HFFc6 (cell line): Measurements from ENCODE around the gene DOCK2. TPM values are rescaled to one million over a fixed set of nuclear protein-coding genes. Genes with fewer than 3 reads are reported as not detected.
A peak's percentile ranks its signal among the peaks of the same experiment; 100 is the strongest.

Experiments used
- DNase-seq: peaks from one replicate; pipeline ENCODE4 v3.0.0-alpha.2; 2018
- H3K27ac Mint-ChIP-seq: 2 replicates; pipeline ENCODE4 v1.8.0; 2020; ENCODE audit warnings: mild to moderate bottlenecking, mixed read lengths
- H3K27me3 Mint-ChIP-seq: 2 replicates; pipeline ENCODE4 v1.8.0; 2021; ENCODE audit warnings: mild to moderate bottlenecking, moderate library complexity, mixed read lengths; ENCODE audit not compliant: insufficient read depth
- H3K36me3 Mint-ChIP-seq: 2 replicates; pipeline ENCODE4 v1.8.0; 2021; ENCODE audit warnings: low read depth, mixed read lengths
- H3K4me1 Mint-ChIP-seq: 2 replicates; pipeline ENCODE4 v1.8.0; 2020; ENCODE audit warnings: low read depth, mixed read lengths
- H3K4me3 Mint-ChIP-seq: 2 replicates; pipeline ENCODE4 v1.8.0; 2020; ENCODE audit warnings: mild to moderate bottlenecking, moderate library complexity, mixed read lengths
- H3K9me3 Mint-ChIP-seq: 2 replicates; pipeline ENCODE4 v1.8.0; 2020; ENCODE audit warnings: mild to moderate bottlenecking, mixed read lengths
- total RNA-seq, 6 experiments: library from RNA; stranded (reverse); fragmentation: NEBNext Ultra II Directional; extraction: Animal tissue kit (Norgen Biotek cat#: 25700); gene quantifications; 2 replicates in 1 of 6; 3 replicates in 5 of 6; pipeline ENCODE4 v1.2.3, GENCODE V29; 2021
- TF ChIP-seq, protein P1 (sequence below): fragments of 200-600 bp; sonication (generic); IDR thresholded peaks from 2 replicates; pipeline ENCODE4 v1.5.0; 2021; ENCODE audit warnings: antibody characterized with exemption, mild to moderate bottlenecking

The DOCK2 gene
- total RNA-seq, 6 experiments from 2014 or later = 1.4 to 6.5 (median 3.0) TPM

DNA sequence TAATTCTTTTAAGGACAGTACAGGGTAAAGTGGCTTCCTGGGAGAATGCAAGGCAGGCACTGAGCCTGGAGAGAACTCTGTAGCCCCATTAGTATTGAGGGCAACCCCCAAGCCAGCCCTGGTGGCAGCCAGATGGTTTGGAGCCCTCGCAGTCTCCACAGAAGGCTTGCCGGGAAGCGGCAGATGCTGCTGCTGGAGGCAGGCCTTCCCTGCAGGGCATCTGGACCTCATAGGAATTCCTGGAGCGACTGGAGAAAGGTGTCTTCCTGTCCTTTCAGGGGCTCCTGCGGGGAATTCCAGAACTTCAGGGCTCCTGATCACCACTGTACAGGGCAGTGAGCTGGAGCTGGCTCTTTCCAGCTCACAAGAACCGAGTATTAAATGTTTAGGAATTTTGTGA is 175.7 kb downstream of the DOCK2 start:
- TF ChIP-seq, protein P1, sequence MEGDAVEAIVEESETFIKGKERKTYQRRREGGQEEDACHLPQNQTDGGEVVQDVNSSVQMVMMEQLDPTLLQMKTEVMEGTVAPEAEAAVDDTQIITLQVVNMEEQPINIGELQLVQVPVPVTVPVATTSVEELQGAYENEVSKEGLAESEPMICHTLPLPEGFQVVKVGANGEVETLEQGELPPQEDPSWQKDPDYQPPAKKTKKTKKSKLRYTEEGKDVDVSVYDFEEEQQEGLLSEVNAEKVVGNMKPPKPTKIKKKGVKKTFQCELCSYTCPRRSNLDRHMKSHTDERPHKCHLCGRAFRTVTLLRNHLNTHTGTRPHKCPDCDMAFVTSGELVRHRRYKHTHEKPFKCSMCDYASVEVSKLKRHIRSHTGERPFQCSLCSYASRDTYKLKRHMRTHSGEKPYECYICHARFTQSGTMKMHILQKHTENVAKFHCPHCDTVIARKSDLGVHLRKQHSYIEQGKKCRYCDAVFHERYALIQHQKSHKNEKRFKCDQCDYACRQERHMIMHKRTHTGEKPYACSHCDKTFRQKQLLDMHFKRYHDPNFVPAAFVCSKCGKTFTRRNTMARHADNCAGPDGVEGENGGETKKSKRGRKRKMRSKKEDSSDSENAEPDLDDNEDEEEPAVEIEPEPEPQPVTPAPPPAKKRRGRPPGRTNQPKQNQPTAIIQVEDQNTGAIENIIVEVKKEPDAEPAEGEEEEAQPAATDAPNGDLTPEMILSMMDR = no peak
- H3K27ac Mint-ChIP-seq = no peak overlapping the region
- no peak overlapping the region for H3K4me3 Mint-ChIP-seq
- no peaks in the 10 kb centered on the region for H3K36me3 Mint-ChIP-seq
- H3K9me3 Mint-ChIP-seq = no peaks in the 10 kb centered on the region
- peaks cover 18% of the 10 kb centered on the region for H3K4me1 Mint-ChIP-seq
- DNase-seq = no peak
- no peaks in the 10 kb centered on the region; the same call in 1 of the 2 replicates for H3K27me3 Mint-ChIP-seq

DNA sequence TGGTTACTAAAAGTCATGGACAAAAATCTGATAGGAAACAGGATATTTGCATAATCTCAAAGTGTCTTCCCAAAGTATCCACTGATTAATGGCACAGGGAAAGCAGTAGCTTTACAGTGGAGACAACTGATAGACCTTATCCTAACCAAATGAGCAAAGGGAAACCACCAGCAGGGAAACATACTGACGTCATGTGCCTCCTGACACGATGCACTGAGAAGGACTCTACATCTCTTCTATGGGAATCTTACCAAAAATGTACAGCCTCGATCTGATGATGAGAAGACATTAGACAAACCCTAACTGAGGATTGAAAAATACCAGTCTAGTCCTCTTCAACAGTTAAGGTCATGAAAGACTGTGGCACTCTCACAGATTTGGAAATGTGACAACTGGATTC is 177.0 kb downstream of the DOCK2 start:
- TF ChIP-seq, protein P1 = no peak
- no peaks in the 10 kb centered on the region; the same call in 1 of the 2 replicates for H3K27me3 Mint-ChIP-seq
- H3K4me3 Mint-ChIP-seq = no peak overlapping the region
- no peaks in the 10 kb centered on the region for H3K36me3 Mint-ChIP-seq
- DNase-seq = no peak
- peaks cover 18% of the 10 kb centered on the region for H3K4me1 Mint-ChIP-seq
- H3K27ac Mint-ChIP-seq = no peak overlapping the region
- H3K9me3 Mint-ChIP-seq = no peaks in the 10 kb centered on the region

DNA sequence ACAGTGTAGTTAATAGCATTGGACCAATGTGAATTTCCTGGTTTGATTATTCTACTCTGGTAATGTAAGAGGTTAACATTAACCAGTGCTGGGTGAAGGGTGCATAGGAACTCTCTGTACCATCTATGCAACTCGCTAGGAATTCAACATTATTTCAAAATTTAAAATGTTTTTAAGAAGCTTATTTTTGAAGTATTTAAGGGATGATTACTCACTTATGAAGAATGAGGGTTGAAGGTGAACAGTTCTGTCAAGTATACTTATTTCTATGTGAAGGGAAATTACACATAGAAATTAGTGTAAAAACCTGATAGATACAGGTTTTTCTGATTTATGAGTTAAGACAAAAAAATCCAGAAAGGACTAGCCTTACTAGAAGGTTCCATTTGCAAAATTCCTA is 177.4 kb downstream of the DOCK2 start:
- TF ChIP-seq, protein P1 = no peak
- Mint-ChIP-seq H3K27me3 (no peaks in the 10 kb centered on the region; the same call in 1 of the 2 replicates), H3K4me3 (no peak overlapping the region), H3K9me3 (no peaks in the 10 kb centered on the region), H3K27ac (no peak overlapping the region), H3K36me3 (no peaks in the 10 kb centered on the region), H3K4me1 (peaks cover 13% of the 10 kb centered on the region)
- DNase-seq = no peak

DNA sequence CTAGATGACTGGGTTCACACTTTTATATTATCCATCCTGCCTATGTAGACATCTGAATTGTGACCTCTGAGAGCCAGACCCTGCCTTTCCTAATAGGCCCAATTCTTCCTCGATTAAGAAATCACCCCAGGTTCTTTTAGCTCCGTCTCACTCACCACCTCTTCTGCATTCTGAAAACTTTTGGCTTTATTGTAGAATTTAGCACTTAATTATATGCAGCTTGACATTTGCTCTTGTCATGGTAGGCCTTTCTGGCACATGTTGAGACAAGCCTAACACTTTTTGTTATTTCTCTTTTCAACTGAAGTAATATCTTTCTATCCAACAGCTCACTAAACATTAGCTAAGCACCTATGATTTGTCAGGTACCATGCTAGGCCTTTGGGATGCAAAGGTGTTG is 180.0 kb downstream of the DOCK2 start:
- no peak overlapping the region for H3K4me3 Mint-ChIP-seq
- H3K9me3 Mint-ChIP-seq = no peaks in the 10 kb centered on the region
- TF ChIP-seq, protein P1 = no peak
- no peaks in the 10 kb centered on the region for H3K27me3 Mint-ChIP-seq
- peaks cover 6% of the 10 kb centered on the region for H3K4me1 Mint-ChIP-seq
- no peak for DNase-seq
- H3K36me3 Mint-ChIP-seq = no peaks in the 10 kb centered on the region
- no peak overlapping the region for H3K27ac Mint-ChIP-seq

DNA sequence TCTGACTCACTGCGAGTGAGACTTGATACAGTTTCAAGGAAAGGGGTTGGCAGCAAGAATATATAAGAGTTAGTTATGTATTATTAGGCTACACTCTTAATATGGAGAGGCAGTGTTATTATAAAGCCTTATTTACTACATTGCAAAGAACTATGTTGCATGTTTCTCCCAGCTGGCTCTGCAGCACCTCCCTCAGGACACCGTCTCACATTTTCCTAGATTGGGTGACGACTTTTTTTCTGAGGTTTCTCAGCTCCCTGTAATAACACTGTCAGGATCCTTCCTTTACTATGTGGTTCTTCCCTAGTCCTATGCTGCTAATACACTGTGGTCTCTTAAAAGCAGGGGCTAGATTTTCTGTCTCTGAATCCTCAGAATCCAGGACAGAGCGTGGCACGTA is 189.5 kb downstream of the DOCK2 start:
- Mint-ChIP-seq H3K27ac (no peak overlapping the region), H3K9me3 (peaks cover 4% of the 10 kb centered on the region; the same call in 1 of the 2 replicates), H3K4me1 (peaks cover 15% of the 10 kb centered on the region), H3K4me3 (no peak overlapping the region), H3K36me3 (peaks cover 10% of the 10 kb centered on the region; the same call in 1 of the 2 replicates), H3K27me3 (no peaks in the 10 kb centered on the region; the same call in 1 of the 2 replicates)
- DNase-seq = no peak
- TF ChIP-seq, protein P1 = peak; percentile 45; the same call in 1 of the 2 replicates

DNA sequence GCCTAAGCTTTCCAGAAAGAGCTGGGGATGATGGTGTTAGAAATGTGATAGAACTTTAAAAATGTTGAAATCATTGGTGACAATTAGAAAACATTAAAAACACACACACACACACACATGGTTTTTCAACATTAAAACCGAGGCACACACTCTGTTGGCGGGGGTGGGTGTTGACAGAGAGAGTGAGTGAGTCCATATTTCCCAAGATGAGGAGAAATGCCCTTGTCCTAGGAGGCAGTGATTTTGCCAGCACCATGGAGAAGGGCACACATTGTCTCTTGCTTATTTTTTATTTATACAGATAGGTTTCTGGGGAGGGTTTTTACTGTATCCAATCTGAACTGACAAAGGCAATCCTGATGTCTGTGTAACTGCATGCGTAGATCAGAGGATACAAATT is 190.7 kb downstream of the DOCK2 start:
- Mint-ChIP-seq H3K4me1 (peaks cover 22% of the 10 kb centered on the region), H3K27ac (no peak overlapping the region), H3K9me3 (peaks cover 4% of the 10 kb centered on the region; the same call in 1 of the 2 replicates), H3K36me3 (peaks cover 4% of the 10 kb centered on the region; the same call in 1 of the 2 replicates), H3K27me3 (no peaks in the 10 kb centered on the region; the same call in 1 of the 2 replicates), H3K4me3 (no peak overlapping the region)
- no peak for DNase-seq
- TF ChIP-seq, protein P1 = no peak
